Embryonic facial prominence (tissue), 1 donor: Measurements from ENCODE around the gene RTCB.
A peak's percentile ranks its signal among the peaks of the same experiment; 100 is the strongest.

Source experiments
- DNase-seq: peaks from one replicate; pipeline ENCODE4 v3.0.0-alpha.2; 2016; ENCODE audit errors: extremely low spot score

Gene RTCB

DNA sequence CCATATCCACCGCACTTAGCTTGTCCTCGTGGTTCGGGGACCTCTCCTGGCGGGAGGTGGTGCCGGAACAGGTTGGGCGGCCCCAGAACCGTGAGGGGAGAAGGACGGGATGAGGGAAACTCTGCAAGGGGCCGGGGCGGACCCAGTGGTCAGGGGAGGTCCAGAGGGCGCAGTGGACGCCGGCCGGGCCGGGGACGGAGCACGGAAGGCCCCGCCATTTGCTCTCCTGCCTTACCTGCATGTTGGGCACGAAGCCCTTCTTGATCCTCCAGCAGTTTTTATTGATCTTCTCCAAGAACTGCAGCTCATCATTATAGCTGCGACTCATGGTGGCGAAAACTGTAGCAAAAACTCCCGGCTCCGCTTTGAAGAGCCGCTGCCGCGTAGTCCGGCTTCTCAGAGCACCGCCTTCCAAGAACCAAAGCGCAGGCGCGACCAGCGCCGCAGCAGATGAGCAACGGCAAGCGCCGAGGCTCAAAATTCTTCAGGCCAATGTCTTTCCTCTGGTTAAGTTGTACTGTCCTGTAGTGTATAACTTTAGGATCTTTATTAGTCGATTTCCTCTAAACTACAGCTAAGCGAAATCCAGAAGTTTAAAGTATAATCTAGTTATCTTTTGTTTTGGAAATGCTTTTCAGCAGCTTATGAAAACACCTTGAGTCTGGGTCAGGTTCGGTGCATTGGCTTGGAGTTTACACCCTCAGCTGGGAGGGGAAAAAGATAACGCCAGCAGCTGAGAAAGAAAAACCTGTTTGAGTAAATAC, at the start of gene RTCB:
TSS of gene RTCB (minus strand) at position 419 of the 764 bp plus-strand sequence. CDS start at position 328, 91 bp downstream.
- DNase-seq: peak; percentile 86

DNA sequence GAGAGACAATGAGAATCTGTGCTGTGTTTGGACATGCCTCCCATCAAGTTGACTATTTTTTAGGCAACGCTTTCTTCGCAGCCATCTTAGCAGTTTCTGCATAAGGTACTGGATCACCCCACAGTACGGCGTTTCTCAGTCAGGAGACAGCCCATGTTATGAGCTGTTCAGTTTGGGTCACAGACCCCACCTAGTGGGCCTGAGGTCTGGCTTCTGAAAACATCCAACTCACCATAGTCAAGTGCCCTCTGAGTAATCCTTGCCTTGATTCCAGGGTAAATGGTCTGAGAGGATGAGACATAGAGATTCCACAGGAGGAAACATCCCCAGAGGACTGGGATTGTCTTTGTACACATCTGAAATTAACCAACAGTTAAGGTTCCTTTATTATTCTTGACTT, 45.0 kb upstream of the RTCB start:
- no peak for DNase-seq

DNA sequence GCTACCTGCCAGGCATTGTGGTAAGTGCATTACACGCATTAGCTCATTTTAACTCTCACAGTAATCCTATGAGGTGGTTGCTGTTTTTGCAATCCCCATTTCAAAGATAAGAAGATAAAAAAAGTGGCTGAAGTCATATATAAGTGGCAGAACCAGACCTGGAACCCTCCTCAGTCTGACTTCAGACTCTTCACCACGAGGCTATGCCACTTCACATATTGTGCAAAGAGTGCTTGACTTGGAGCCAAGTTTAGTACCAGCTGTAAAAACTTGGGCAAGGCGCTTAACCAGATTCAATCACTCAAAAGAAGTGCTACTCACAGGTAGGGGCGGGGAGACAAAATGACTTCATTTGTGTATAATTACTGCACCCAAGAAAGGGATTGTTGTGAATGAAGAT, 36.9 kb upstream of the RTCB start:
- no peak for DNase-seq

DNA sequence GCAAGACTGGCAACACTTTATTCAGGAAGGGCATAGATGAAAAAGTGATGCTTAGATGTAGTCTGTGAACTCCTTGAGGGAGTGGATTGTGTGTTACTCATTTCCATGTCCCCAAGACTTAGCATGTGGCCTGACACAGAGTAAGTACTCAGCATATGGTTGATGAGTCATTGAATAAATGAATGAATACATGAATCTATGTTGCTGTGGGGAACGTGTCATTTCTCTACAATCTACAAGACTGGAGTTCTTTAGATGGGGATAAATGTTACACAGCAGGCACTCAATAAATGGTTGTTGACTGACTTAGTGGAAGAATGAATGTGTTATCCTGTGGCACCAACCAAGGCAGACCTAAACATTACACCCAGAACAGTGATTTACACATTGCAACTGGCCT, 34.3 kb upstream of the RTCB start:
- no peak for DNase-seq

DNA sequence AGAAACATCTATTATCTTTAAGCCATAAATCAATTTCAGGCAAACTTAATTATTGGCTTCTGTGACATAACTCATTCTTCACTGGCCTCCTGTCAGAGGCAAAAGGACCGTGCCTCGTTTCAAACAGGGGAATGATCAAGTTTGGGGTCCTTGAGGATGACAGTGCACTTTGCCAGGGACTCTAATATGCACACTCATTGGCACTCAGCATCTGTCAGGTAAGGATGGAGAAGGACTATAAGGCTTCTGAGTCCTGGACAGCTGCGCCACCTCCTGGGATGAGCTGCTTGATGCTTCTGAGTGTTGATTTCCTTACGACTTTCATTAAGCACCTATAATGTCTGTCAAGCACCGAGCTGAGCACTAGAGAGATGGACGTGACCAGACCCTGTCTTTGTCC, 32.0 kb upstream of the RTCB start:
- DNase-seq: no peak

DNA sequence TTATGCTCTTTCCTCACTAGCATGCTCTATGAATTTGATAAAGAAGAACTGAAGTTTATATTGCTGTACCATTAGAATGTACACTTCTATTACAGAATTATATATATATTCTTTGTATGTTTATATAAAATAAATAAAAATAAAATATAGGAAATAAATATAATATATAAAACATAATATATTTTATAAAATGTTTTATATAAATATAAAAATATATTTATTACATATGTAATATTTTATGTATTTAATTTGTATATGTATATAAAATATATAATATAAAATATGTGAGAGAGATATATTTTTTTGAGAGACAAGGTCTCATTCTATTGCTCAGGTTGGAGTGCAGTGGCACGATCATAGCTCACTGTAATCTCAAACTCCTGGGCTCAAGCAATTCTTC, 18.3 kb upstream of the RTCB start:
- no peak for DNase-seq

DNA sequence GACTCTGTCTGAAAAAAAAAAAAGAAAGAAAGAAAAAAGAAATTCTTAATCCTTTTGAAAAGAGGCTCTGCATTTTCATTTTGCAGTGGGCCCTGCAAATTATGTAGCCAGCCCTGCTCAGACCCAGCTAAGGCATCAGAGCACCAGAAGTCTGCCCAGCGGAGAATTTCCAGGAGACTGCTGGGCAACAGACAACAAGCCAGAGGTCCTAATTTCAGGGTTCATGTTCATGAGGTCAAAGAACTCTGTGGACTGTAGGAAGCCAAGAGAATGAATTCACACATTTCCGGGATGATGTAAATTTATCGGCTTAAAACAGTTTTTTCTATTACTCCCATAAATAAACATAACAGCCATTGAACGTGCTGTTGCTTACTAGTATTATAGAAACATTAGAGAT, 14.8 kb upstream of the RTCB start:
- DNase-seq: no peak

DNA sequence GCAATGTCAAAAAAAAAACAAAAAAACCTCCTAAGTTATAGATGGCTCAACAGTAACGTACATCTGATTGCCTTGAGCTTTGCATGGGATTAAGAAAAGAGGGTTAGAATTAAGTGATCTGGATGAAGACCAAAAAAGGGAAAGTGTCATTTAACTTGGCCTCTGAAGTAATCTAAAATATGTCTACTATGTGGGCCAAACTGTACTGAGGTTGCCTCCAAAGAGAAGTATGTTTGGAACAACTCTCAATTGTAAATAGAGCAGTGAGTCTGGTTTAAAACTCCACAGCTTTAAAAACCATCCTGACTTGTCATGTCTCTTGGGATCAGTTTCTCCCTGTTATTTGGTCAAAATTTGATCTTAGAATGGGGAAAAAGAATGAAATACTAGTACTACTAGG, 11.6 kb upstream of the RTCB start:
- no peak for DNase-seq

DNA sequence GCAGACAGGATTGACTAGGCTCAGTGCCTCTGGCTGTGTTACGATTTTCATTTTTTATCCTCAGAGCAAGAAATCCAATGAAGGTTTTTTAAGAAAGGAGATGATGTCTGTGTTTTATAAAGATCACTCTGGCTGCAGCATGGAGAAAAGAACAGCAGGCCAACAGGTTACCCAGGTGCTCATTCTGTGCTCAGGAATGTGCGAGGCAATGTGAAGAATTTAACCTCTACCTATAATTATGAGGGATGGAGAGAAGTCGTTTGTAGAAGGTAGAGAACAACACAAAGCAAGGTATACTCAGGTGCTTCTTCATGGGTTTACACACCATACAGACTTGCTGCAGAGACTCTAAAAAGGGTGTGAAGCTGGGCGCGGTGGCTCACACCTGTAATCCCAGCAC, 10.0 kb upstream of the RTCB start:
- DNase-seq: no peak

DNA sequence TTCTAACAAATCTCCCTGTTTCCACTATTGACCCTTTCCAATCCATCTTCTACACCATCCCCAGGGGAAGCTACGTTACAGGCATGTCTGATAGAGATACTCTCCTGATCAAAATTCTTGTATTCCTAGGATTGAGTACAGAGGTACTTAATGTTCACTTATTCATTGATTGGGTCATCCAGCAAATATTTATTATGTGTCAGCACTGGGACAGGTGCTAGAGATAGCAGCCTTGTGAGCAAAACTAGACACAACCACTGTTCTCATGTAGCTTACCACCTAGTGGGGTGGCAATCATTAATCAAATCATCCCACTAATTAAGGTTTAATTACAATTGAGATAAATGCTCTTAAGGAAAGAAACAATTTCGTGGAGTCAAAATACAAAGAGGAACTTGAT, 9.4 kb upstream of the RTCB start:
- no peak for DNase-seq

DNA sequence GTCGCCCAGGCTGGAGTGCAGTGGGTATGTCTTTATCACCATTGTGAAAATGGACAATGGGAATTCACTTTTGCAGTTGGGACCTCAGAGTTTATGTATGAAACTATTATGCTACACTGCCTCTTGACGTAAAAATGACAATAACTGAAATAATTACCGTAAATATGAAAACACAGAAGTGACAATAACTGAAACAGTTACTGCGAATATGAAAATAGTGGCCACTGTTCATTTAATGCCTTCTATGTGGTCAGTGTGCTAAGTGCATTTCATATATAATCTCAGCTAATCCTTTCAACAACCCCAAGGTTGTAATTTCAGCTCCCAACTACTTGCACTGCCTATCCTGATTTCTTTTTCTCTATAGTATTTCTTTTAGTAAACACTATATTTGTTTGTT, 5.9 kb upstream of the RTCB start:
- DNase-seq: no peak

DNA sequence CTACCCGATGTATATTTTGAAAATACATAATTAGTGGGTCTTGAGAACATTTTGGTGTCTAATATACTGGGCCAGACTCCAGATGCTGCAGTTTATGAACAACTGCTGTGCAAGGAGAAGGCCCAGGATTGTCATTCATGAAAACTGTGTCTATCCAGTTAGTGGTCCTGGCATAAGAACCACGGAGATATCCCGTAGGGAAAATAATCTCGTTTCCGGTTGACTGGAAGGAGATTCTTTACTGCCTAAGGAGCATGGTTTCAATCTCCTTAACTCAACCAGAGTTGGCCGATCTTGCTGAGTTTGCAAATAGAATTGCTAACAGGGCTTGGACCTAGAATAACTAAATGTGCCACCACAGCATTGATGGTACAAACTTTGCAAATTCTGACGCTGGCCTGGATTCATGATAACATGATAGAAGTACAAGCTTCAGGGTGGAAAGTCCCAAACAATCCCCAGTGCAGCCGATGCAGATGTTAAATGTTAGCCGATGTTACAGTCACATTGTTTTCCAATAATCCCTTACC, 4.6 kb upstream of the RTCB start:
- no peak for DNase-seq

DNA sequence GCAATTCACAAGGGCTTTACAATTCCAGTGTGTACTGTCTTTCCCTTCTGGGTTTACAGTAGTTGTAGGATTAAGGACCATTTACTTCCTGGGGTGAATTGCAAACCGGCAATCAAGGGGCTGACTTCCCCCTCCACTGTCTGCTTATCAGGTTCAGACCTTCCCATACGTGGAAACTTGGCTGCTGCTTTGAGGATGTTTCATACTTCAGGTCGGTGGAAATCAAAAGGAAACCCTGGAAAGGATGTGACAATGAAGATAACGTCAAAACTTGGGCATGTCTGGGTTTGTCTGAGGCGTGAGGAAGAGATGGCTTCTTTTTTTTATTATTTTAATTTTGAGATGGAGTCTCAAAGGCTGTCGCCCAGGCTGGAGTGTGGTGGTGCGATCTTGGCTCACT, 2.1 kb upstream of the RTCB start:
- no peak for DNase-seq

DNA sequence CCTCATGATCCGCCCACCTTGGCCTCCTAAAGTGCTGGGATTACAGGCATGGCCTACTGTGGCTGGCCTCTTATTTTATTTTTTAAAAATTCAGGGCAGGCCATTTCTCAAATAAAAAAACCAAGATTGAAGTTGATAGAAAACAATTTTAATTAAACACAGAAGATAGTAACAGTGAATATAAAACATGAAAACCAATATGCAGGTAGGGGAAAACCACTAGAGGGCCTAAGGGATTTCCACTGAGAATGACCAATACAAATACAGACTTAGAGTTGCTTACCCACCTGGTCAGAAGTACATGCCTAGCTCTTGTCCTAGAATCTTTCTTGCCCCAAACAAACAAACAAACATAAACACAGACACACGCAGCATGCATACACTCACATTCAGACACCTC, 1.7 kb upstream of the RTCB start:
- DNase-seq: no peak

DNA sequence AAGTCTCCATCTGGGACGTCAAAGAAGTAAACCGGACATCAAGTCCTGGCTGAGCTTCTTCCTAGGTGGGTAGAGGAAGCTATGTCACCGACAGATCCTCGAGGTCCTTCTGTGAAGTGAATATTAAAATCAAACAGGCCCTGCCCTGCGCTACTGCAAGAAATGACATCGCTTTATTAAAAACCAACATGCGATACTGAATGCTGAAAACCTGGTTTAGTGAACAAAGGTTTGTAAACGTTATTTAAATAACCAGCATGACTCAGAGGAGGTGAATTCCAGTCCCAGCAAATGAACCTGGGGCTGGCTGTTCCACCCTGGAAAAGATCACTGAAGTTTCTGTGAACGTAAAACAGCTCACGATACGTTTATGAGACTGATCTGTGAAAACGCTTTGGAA, 645 bp downstream of the RTCB start:
- no peak for DNase-seq

DNA sequence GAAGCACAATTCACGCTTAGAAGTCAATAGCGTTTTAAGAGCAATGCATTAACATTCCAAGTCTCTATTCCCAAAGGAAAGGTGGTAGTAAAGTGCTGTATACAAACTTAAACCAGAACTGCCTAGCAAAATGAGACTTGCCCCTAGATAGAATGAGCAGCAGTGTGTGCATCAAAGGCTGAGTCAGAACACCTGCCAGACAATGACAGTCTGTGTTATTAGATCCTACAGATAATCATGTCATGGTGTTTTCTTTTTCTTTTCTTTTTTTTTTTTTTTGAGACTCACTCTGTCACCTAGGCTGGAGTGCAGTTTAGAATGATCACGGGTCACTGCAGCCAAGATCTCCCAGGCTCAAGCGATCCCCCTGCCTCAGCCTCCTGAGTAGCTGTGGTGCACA, 1.6 kb downstream of the RTCB start:
- no peak for DNase-seq

DNA sequence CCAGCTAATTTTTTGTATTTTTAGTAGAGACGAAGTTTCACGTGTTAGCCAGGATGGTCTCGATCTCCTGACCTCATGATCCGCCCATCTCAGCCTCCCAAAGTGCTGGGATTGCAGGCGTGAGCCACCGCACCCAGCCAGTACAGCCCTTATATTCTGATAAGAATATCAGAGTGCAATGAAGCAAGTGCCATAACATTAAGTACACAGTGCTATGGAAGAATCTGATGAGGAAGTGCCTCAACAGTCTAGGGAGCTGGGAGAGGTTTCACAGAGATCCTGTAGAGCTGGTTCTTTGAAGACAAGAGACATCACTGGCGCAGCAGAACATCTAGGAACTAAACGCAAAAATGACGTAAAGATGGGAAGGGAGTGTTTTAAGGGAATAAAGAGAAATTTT, 2.1 kb downstream of the RTCB start:
- DNase-seq: no peak

DNA sequence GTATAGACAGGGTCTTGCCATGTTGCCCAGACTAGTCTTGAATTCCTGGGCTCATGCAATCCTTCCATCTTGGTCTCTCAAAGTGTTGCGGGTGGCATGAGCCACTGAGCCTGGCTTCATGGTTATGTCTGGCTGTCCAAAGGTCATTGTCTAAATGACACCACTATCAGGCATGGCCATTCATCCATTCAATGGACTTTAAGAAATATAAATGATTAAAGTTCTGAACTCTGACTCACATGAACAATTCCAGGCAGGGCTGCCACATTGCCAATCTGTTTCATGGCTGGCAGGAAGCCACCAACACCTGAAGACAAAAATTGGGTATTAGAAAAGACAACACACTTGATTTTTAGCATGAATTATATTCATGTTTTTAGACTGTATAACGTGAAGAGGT, 4.1 kb downstream of the RTCB start:
- no peak for DNase-seq

DNA sequence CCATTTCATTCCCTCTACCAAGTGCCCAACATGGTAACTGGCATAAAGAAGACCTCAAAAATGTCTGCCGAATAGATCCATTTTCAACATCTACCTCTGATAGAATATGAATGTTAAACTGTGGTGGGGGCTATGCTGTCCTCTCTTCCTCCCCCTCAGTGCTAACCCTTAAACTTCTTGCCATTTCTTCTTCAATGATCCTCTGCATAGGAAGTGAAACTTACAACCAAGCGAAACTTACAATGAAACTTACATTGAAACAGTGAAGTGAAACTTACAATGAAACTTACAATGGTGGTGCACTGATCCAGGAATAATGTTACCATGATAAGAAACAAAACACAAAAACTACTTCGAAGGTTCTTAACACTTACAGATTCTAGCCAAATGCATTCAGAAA, 4.7 kb downstream of the RTCB start:
- no peak for DNase-seq

DNA sequence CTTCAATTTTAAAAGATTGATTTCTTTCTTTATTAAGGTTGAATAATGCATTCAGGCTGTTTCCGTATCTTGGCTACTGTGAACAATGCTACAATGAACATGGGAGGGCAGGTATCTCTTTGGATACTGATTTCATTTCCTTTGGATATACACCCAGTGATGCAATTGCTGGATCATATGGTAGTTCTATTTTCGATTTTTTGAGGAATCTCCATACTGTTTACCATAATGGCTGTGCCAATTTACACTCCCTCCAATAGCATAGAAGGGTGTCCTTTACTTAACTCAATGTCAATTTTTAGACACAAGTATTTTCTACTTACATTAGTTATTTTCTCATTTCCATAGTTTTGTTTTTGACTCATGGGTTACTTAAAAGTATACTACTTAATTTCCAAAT, 8.0 kb downstream of the RTCB start:
- DNase-seq: no peak

DNA sequence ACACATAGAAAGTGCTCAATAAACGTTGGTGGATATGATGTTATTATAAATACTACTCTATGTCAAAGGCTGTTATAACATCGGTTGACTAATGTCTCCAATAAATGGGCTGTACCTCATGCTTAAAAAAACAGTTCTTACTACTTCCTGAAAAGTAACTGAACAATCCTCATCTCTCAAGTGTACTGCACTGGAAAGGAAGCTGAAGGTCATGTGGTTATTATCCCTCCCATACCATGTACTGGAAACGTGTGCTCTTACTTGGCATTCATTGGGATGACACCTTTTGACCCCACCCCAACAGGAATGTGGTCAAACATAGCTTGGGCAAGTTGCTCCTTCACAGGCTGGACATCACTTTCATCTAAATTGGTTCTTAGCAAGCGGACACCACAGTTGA, 10.6 kb downstream of the RTCB start:
- no peak for DNase-seq

DNA sequence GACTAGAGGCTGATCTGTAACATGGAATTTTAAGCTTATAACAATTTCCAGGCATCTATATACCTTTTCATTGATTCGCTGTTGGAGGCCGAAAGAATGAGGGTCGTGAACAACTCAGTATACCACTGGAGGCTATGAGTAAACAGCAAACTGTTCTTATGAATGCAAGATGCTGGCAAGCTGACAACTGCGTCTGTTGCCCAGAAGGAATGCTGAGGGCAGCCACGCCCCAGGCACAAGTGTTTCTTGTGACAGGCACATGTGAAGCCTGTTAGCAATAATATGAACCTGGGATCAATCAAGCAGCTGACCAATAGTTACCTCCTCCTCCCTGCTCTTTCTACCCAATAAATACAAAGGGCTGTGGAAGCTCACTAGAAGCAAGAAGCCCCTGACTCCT, 15.3 kb downstream of the RTCB start:
- no peak for DNase-seq

DNA sequence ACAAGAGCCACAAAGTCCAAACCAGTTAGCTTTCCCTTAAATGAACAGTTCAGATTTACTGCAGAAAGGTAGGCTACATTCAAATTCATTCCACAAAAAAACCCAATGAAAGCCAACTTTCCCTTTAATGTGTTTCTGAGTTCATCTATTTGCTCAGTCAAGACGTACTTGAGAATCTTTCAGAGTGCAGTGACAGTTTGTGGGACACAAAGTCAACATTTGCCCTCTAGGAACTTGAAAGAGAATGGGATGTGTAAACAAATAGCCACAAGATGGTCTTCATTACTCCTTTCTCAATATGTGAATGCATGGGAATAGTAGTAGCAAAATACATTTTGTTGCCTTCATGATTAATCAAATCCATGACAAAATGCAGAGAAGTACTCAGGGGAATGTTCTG, 15.8 kb downstream of the RTCB start:
- no peak for DNase-seq

DNA sequence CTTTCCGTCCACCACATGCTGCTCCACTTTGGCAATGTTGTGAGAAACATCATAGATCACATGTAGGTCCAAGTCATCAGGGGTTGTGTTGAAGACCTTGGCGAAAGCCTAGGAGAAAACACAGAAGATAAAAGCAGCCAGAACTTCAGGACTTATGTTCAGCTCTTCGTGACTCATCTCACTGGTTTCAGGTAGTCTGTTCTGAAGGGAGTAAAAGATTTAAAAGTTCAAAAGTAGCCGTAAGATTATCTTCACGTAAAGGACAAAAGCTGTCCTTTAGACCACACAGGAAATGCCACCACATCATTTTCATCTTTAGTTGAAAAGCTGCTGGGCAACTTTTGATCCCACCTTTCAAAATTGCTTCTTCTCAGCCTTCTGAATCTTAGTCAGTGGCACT, 16.9 kb downstream of the RTCB start:
- no peak for DNase-seq
